NB4 (cell line): ENCODE measurements around the gene NANOS3.

Source experiments
- DNase-seq: peaks from one replicate; pipeline ENCODE4 v3.0.0; 2010; ENCODE audit warnings: low read depth
- H3K4me3 ChIP-seq: one replicate; pipeline ENCODE4 v1.5.1; 2011; ENCODE audit warnings: mild to moderate bottlenecking, low read depth, low read length, moderate library complexity
- CTCF ChIP-seq: IDR thresholded peaks from one replicate; pipeline ENCODE4 v1.5.1; 2012; ENCODE audit warnings: low read depth, low read length
- MAX ChIP-seq: IDR thresholded peaks from 2 replicates; pipeline ENCODE4 v1.6.1; 2011; ENCODE audit warnings: low read depth, low read length
- MYC ChIP-seq: IDR thresholded peaks from 2 replicates; pipeline ENCODE4 v1.6.1; 2011; ENCODE audit warnings: low read depth, low read length
- POLR2A ChIP-seq: IDR thresholded peaks from 2 replicates; pipeline ENCODE4 v1.6.1; 2011; ENCODE audit warnings: mild to moderate bottlenecking; ENCODE audit not compliant: insufficient read length; ENCODE audit errors: extremely low read depth

NANOS3 gene

DNA sequence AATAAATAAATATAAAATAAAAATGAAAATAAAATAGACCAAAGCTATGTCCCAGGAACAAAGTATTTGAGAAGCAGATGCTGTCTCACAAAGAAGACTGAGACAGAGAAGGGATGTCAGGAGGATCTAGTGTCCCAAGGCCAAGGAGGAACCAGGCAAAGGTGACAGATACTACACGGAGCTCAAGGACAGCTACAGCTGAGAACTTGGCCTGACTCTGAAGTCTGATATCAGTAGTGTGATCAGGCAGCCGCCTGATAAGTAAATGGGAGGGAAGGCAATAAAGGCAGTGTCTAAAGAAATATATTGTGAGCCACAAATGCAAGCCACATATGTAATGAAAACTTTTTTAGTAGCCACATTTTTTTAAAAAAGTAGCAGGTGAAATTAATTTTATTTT is 20.4 kb upstream of the NANOS3 start:
- no peak overlapping the region for H3K4me3 ChIP-seq
- TF ChIP-seq POLR2A (no peak), MYC (no peak), MAX (no peak), CTCF (no peak)
- DNase-seq, result no peak

- peak; percentile 46 for DNase-seq
- TF ChIP-seq MYC (no peak), MAX (no peak), CTCF (no peak)
- no peak overlapping the region for H3K4me3 ChIP-seq
These were observed 17.5 kb upstream of the NANOS3 start for GRCh38 chr19:13859361-13859880.

DNA sequence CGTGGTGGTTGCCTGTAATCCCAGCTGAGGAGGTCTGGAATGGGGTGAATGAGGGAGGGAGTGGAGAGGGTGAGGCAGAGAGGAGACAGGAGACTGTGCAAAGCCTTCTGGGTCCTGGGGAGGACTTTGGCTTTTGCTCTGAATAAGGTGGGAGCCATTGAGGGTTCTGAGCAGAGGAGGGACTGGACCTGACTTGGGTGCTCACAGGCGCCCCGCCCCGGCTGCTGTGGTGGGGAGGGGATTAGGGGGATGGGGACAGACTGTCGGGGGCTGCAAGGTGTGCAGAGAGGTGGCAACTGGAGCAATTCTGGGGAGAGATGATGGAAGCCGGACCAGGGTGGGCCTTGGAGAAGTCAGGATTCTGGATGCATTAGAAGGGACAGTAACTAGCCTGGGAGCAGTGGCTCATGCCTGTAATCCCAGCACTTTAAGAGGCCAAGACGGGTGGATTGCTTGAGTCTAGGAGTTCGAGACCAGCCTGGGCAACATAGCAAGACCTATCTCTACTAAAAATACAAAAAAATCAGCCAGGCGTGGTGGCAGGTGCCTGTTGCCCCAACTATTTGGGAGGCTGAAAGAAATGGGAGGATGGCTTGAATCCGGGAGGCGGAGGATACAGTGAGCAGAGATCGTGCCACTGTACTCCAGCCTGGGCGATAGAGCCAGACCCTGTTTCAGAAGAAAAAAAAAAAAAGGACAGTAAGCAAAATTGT is 16.1 kb upstream of the NANOS3 start:
- TF ChIP-seq MAX (no peak), POLR2A (no peak), CTCF (no peak), MYC (no peak)
- H3K4me3 ChIP-seq, result no peak overlapping the region
- DNase-seq, result no peak

DNA sequence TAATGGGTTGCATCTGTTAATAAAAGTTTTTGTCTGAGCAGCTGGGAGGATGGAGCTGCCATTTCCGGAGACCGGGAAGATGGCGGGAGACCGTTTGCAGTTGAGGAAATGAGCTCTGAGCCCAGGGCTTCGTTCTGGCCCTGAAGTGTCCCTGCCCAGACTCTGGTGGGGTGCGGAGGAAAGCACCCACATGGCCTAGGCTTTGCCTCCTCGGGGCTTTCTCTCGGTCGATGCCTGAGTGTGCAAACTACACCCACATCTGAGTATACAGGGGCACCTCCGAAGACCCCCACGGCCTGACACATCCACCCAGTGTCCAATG is 15.6 kb upstream of the NANOS3 start:
- no peak overlapping the region for H3K4me3 ChIP-seq
- no peak for DNase-seq
- TF ChIP-seq POLR2A (no peak), MYC (no peak), MAX (no peak), CTCF (no peak)

DNA sequence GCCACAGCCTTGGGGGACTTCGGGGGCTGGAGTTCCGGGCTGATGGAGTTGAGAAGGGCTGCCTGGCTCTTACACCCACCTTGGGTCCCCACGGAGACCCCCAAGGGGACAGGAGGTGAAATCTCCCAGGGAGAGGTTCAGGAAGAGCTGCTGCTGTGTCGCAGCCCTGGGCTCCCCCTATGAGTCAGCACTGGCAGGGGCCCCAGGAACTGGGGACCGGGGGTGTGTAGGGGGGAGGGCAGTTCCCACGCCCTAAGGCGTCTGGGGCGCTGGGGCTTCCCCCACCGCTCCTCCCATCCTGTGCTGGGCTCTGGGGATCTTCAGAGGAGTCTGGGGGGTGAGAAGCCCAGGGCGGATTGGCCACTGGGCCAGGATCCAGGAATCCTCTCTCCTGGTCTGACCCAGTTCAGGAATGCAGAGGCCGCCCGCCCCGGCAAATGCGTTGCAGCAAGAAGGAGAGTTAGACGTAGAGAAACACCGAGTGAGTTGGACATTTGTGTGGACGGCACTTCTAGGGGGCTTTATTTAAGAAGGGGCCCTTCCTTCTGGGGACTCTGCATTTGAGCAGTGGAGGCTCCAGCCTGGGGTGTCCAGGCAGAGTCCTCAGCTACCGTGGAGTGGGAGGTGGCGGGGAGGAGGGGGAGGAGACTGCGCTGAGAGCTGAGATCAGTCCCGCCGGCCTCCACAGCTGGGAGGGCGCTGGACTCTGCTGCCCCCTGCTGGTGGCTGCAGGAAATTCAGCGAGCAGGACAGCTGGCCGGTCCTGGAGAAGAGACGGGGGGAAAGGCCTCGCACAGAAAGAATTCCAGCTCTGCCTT is 15.0 kb upstream of the NANOS3 start:
- TF ChIP-seq MYC (no peak), CTCF (peak; percentile 83)
- peak overlapping the region; percentile 56 for H3K4me3 ChIP-seq
- DNase-seq, result peak; percentile 87
